Transverse colon (tissue), 4 donors: ENCODE data around the gene TCAP. TPM values are rescaled to one million over a fixed set of nuclear protein-coding genes. Genes with fewer than 3 reads are reported as not detected.

Source experiments
- DNase-seq: peaks from one replicate; pipeline ENCODE4 v3.0.0-alpha.2; 2019
- H3K27ac ChIP-seq, 4 donors: fragments of 200-600 bp; sonication (generic); 2 replicates each; pipeline ENCODE4 v1.5.1; 2016 to 2018; ENCODE audit warnings: inconsistent platforms in 4 of 4
- H3K27me3 ChIP-seq: fragments of 200-600 bp; sonication (generic); 2 replicates; pipeline ENCODE4 v1.5.1; 2017; ENCODE audit warnings: inconsistent platforms
- H3K36me3 ChIP-seq, 4 donors: fragments of 200-600 bp; sonication (generic); 2 replicates each; pipeline ENCODE4 v1.5.1; 2017 to 2019; ENCODE audit warnings: inconsistent platforms in 4 of 4
- H3K4me1 ChIP-seq, 4 donors: fragments of 200-600 bp; sonication (generic); 2 replicates each; pipeline ENCODE4 v1.5.1; 2017 to 2020; ENCODE audit warnings: inconsistent platforms in 4 of 4
- H3K4me3 ChIP-seq, 4 donors: fragments of 200-600 bp; sonication (generic); 1 replicate in 1 of 4; 2 replicates in 3 of 4; pipeline versions ENCODE4 v1.5.1 to v1.6.1; 2017 to 2019; ENCODE audit warnings: inconsistent platforms in 4 of 4
- H3K9me3 ChIP-seq, 2 donors: fragments of 200-600 bp; sonication (generic); 2 replicates each; pipeline ENCODE4 v1.5.1; 2017 to 2019; ENCODE audit warnings: inconsistent platforms in 2 of 2
- CTCF ChIP-seq, 5 experiments: fragments of 200-600 bp in 3 of 5; fragments of 450-650 bp in 2 of 5; sonication (generic) in 3 of 5; IDR thresholded peaks; 1 replicate in 2 of 5; 2 replicates in 3 of 5; pipeline ENCODE4 v1.5.1; 2016 to 2017; ENCODE audit warnings: antibody characterized with exemption in 5 of 5, inconsistent platforms in 3 of 5, mild to moderate bottlenecking in 2 of 5, moderate library complexity in 1 of 5
- EP300 ChIP-seq: sonication (generic); formaldehyde crosslinking; IDR thresholded peaks from one replicate; pipeline ENCODE4 v1.6.1; 2017; ENCODE audit warnings: antibody characterized with exemption, low read depth
- POLR2A ChIP-seq: fragments of 450-650 bp; IDR thresholded peaks from one replicate; pipeline ENCODE4 v1.6.1; 2016; ENCODE audit warnings: antibody characterized with exemption, mild to moderate bottlenecking, moderate library complexity
- POLR2AphosphoS5 ChIP-seq, 3 donors: sonication (generic); formaldehyde crosslinking; IDR thresholded peaks; one replicate each; pipeline ENCODE4 v1.6.1; 2016; ENCODE audit warnings: antibody characterized with exemption in 3 of 3
- WGBS, 2 donors: methylation state at CpG; one replicate each; pipeline ENCODE4 v1.1.5; 2018; ENCODE audit warnings: low coverage in 1 of 2; 5-methylcytosine and 5-hydroxymethylcytosine counted together
- in situ Hi-C, 4 donors: fragments of 200-750 bp; cut with MboI; loops; one replicate each; pipeline versions ENCODE4 v1.15.0 to v1.15.1; 2017; ENCODE audit warnings: low sequenced_read_pairs in 3 of 4, low pct_ligation_motif_present in 1 of 4, low pct_unique_long_range_greater_than_20kb in 1 of 4
- intact Hi-C: fragments of 100-400 bp; cut with DNase I; formaldehyde crosslinking; loops from one replicate; pipeline ENCODE4 v1.15.1; 2023; ENCODE audit warnings: low total_unique reads
- total RNA-seq, 4 donors: library from RNA; depleted of rRNA; stranded (reverse); fragments of >200 nt; gene quantifications; one replicate each; pipeline ENCODE4 v1.1.0, GENCODE V29; 2016

TCAP gene
- total RNA-seq, 4 donors from 2014 or later, result 0.64 to 1.9 TPM; not detected in 2

- in situ Hi-C loops (no loop called here), intact Hi-C loops (no loop called here)
- H3K4me1 ChIP-seq, result peaks cover 22 to 41% (median 29%) of the 10 kb centered on the region in 4 donors
- no peaks in the 10 kb centered on the region for H3K9me3 ChIP-seq
- no peak overlapping the region for H3K4me3 ChIP-seq
- peak overlapping the region in 3 of 4 donors; percentile 60 to 82 (median 67) for H3K27ac ChIP-seq
- peaks cover 14% of the 10 kb centered on the region for H3K27me3 ChIP-seq
- TF ChIP-seq POLR2AphosphoS5 (IDR thresholded peaks at IDR 0.05) (no peak), POLR2A (no peak), EP300 (no peak), CTCF (IDR thresholded peaks at IDR 0.05) (no peak)
- DNase-seq, result no peak
- H3K36me3 ChIP-seq, result peaks cover 0 to 17% (median 4%) of the 10 kb centered on the region in 4 donors
- 77 to 90% methylated on average over 2 to 8 of the region's 8 CpGs for WGBS, 2 donors
These were observed 3.2 kb upstream of the TCAP start for GRCh38 chr17:39661744-39662541.

GRCh38 chr17:39662551-39663339, 2.4 kb upstream of the TCAP start:
- 56% methylated on average over 17 of the region's 22 CpGs; no CpG with 5 or more reads in 1 of the 2 donors for WGBS, 2 donors
- intact Hi-C loops, result no loop called here
- Histone ChIP-seq H3K27ac (peak overlapping the region; percentile 58 to 82 (median 64)), H3K9me3 (no peaks in the 10 kb centered on the region), H3K36me3 (peaks cover 0 to 9% (median 4%) of the 10 kb centered on the region in 4 donors), H3K4me1 (peaks cover 29 to 49% (median 36%) of the 10 kb centered on the region in 4 donors), H3K4me3 (no peak overlapping the region), H3K27me3 (peaks cover 22% of the 10 kb centered on the region)
- in situ Hi-C loops, result no loop called here
- TF ChIP-seq CTCF (IDR thresholded peaks at IDR 0.05), result no peak
- no peak for TF ChIP-seq EP300
- peak in 2 of 3 donors; percentile 10 to 15 for TF ChIP-seq POLR2AphosphoS5 (IDR thresholded peaks at IDR 0.05)
- TF ChIP-seq POLR2A, result peak; percentile 43
- DNase-seq, result peak; percentile 75

- intact Hi-C loops (no loop called here), in situ Hi-C loops (no loop called here)
- peak overlapping the region; percentile 58 to 82 (median 64) for H3K27ac ChIP-seq
- peaks cover 28% of the 10 kb centered on the region for H3K27me3 ChIP-seq
- TF ChIP-seq POLR2A (no peak), POLR2AphosphoS5 (IDR thresholded peaks at IDR 0.05) (no peak), CTCF (IDR thresholded peaks at IDR 0.05) (no peak), EP300 (no peak)
- peaks cover 0 to 9% (median 4%) of the 10 kb centered on the region in 4 donors for H3K36me3 ChIP-seq
- peaks cover 35 to 55% (median 42%) of the 10 kb centered on the region in 4 donors for H3K4me1 ChIP-seq
- H3K4me3 ChIP-seq, result no peak overlapping the region
- H3K9me3 ChIP-seq, result no peaks in the 10 kb centered on the region
- 70% methylated on average over 4 of the region's 4 CpGs; no CpG with 5 or more reads in 1 of the 2 donors for WGBS, 2 donors
- DNase-seq, result no peak
These were observed 1.8 kb upstream of the TCAP start for GRCh38 chr17:39663340-39663687.
